IMR-90 (cell line): ENCODE data around the gene ZDHHC3. TPM values are rescaled to one million over a fixed set of nuclear protein-coding genes. Genes with fewer than 3 reads are reported as not detected.
A peak's percentile ranks its signal among the peaks of the same experiment; 100 is the strongest.

Experiments used
- ATAC-seq: fragments of 200-7000 bp; cut with Tn5 transposase; 2 replicates; pipeline ENCODE4 v1.9.1; 2020; ENCODE audit warnings: low read depth, mild to moderate bottlenecking, moderate library complexity
- BruUV-seq: library from RNA; stranded (reverse); fragments of 400-500 nt; replicated peaks from 2 replicates; lab custom pipeline; 2021; lab: Mats Ljungman, UMichigan
- CTCF ChIA-PET: fragments of 300-600 bp; formaldehyde crosslinking; extraction: SDS; loops from one replicate; lab custom pipeline; 2021; ENCODE audit warnings: antibody characterized with exemption; lab: Yijun Ruan, JAX
- POLR2A ChIA-PET: fragments of 300-600 bp; sonication (Branson Sonifier 250); formaldehyde crosslinking; loops from one replicate; lab custom pipeline; 2022; ENCODE audit warnings: antibody characterized with exemption; ENCODE audit not compliant: unreplicated experiment; lab: Charles Lee
- DNase-seq: peaks from one replicate; pipeline ENCODE4 v3.0.0; 2013
- H2AFZ ChIP-seq: replicated peaks from 2 replicates; pipeline ENCODE3; 2013; ENCODE audit warnings: low read length, mild to moderate bottlenecking; ENCODE audit not compliant: poor library complexity
- H2AK5ac ChIP-seq: 2 replicates; pipeline ENCODE4 v1.6.1; 2013; ENCODE audit warnings: low read depth, low read length, inconsistent platforms
- H2AK9ac ChIP-seq: replicated peaks from 2 replicates; pipeline ENCODE3; 2013; ENCODE audit warnings: mild to moderate bottlenecking, low read depth, low read length, moderate library complexity; ENCODE audit not compliant: poor library complexity
- H2BK120ac ChIP-seq: 2 replicates; pipeline ENCODE4 v1.6.1; 2013; ENCODE audit warnings: low read depth, low read length, inconsistent platforms
- H2BK15ac ChIP-seq: 3 replicates; pipeline ENCODE4 v1.6.1; 2013; ENCODE audit warnings: low read depth, low read length, inconsistent platforms
- H2BK20ac ChIP-seq: 2 replicates; pipeline ENCODE4 v1.6.1; 2013; ENCODE audit warnings: low read depth, mild to moderate bottlenecking, inconsistent platforms, low read length, moderate library complexity
- H2BK5ac ChIP-seq: 2 replicates; pipeline ENCODE4 v1.6.1; 2013; ENCODE audit warnings: mild to moderate bottlenecking, low read depth, low read length, inconsistent platforms; ENCODE audit not compliant: poor library complexity, severe bottlenecking
- H3K14ac ChIP-seq: replicated peaks from 2 replicates; pipeline ENCODE4 v1.6.1; 2013; ENCODE audit warnings: low read depth, low read length, inconsistent platforms
- H3K18ac ChIP-seq: 2 replicates; pipeline ENCODE4 v1.6.1; 2013; ENCODE audit warnings: low read depth, low read length, control low read depth
- H3K23ac ChIP-seq: 2 replicates; pipeline ENCODE4 v1.6.1; 2013; ENCODE audit warnings: low read depth, low read length, inconsistent platforms
- H3K27ac ChIP-seq: 2 replicates; pipeline ENCODE4 v1.5.1; 2013; ENCODE audit warnings: mild to moderate bottlenecking, control low read depth, low read length; ENCODE audit not compliant: insufficient read depth
- H3K27me3 ChIP-seq: 2 replicates; pipeline ENCODE4 v1.6.1; 2013; ENCODE audit warnings: low read length; ENCODE audit not compliant: control insufficient read depth, insufficient read depth
- H3K36me3 ChIP-seq: 2 replicates; pipeline ENCODE4 v1.6.1; 2013; ENCODE audit warnings: low read length, mixed read lengths; ENCODE audit not compliant: control insufficient read depth, insufficient read depth
- H3K4ac ChIP-seq: 2 replicates; pipeline ENCODE4 v1.6.1; 2013; ENCODE audit warnings: low read depth, low read length, inconsistent platforms
- H3K4me1 ChIP-seq: 2 replicates; pipeline ENCODE4 v1.6.1; 2013; ENCODE audit warnings: low read length, mixed read lengths; ENCODE audit not compliant: control insufficient read depth, insufficient read depth
- H3K4me2 ChIP-seq: 2 replicates; pipeline ENCODE4 v1.6.1; 2013; ENCODE audit warnings: low read depth, mild to moderate bottlenecking, control low read depth, low read length, moderate library complexity
- H3K4me3 ChIP-seq: 2 replicates; pipeline ENCODE4 v1.5.1; 2013; ENCODE audit warnings: low read depth, mild to moderate bottlenecking, control low read depth, low read length, moderate library complexity; ENCODE audit not compliant: insufficient read depth
- H3K56ac ChIP-seq: 2 replicates; pipeline ENCODE4 v1.6.1; 2013; ENCODE audit warnings: low read length, inconsistent platforms; ENCODE audit not compliant: insufficient read depth; ENCODE audit errors: extremely low read depth
- H3K79me1 ChIP-seq, 2 experiments: 2 replicates each; pipeline ENCODE4 v1.6.1; 2013; ENCODE audit warnings: low read length in 2 of 2, inconsistent platforms in 1 of 2, low read depth in 1 of 2
- H3K9ac ChIP-seq: 2 replicates; pipeline ENCODE4 v1.6.1; 2013; ENCODE audit warnings: low read depth, low read length, control low read depth
- H3K9me1 ChIP-seq: 2 replicates; pipeline ENCODE4 v1.6.1; 2013; ENCODE audit warnings: low read length, inconsistent platforms; ENCODE audit not compliant: insufficient read depth
- H3K9me3 ChIP-seq: 2 replicates; pipeline ENCODE4 v1.6.1; 2013; ENCODE audit warnings: low read length; ENCODE audit not compliant: control insufficient read depth, insufficient read depth
- H4K20me1 ChIP-seq: 2 replicates; pipeline ENCODE4 v1.6.1; 2013; ENCODE audit warnings: low read length, inconsistent platforms; ENCODE audit not compliant: insufficient read depth
- H4K5ac ChIP-seq: 2 replicates; pipeline ENCODE4 v1.6.1; 2013; ENCODE audit warnings: mild to moderate bottlenecking, low read depth, low read length, control low read depth
- H4K8ac ChIP-seq, 2 experiments: 2 replicates each; pipeline ENCODE4 v1.6.1; 2013; ENCODE audit warnings: low read depth in 2 of 2, low read length in 2 of 2, control low read depth in 1 of 2, inconsistent platforms in 1 of 2
- H4K91ac ChIP-seq: 2 replicates; pipeline ENCODE4 v1.6.1; 2013; ENCODE audit warnings: low read depth, low read length, inconsistent platforms; ENCODE audit not compliant: insufficient read depth
- BHLHE40 ChIP-seq: fragments of 150-350 bp; IDR thresholded peaks from 2 replicates; pipeline ENCODE4 v1.6.1; 2016; ENCODE audit warnings: mild to moderate bottlenecking, low read depth, low read length
- CEBPB ChIP-seq: IDR thresholded peaks from 2 replicates; pipeline ENCODE4 v1.6.1; 2012; ENCODE audit warnings: low read depth, low read length, improper control_type of control experiment
- MXI1 ChIP-seq: IDR thresholded peaks from 2 replicates; pipeline ENCODE4 v1.6.1; 2012; ENCODE audit warnings: low read depth, mild to moderate bottlenecking, low read length, moderate library complexity, borderline replicate concordance
- USF2 ChIP-seq: fragments of 150-350 bp; IDR thresholded peaks from 2 replicates; pipeline ENCODE4 v1.6.1; 2017; ENCODE audit warnings: mild to moderate bottlenecking, antibody characterized with exemption, low read length, low read depth
- WGBS, 2 experiments: methylation state at CpG; one replicate each; pipeline versions ENCODE4 v1.1.5 to v1.1.7; 2013; ENCODE audit warnings: missing lambda C conversion rate in 2 of 2; ENCODE audit not compliant: insufficient read length in 1 of 2; ENCODE audit errors: extremely low coverage in 2 of 2; 5-methylcytosine and 5-hydroxymethylcytosine counted together
- dilution Hi-C: fragments of 300-500 bp; cut with HindIII; formaldehyde crosslinking; loops from one replicate; pipeline ENCODE4 v1.14.3; 2018; ENCODE audit warnings: low sequenced_read_pairs; ENCODE audit not compliant: unreplicated experiment
- in situ Hi-C: fragments of 300-500 bp; cut with MboI; formaldehyde crosslinking; loops from 3 replicates; pipeline ENCODE4 v1.14.3; 2019; ENCODE audit warnings: low sequenced_read_pairs, inconsistent platforms, mixed read lengths
- intact Hi-C: fragments of 100-400 bp; cut with micrococcal nuclease; formaldehyde crosslinking; loops from 2 replicates; pipeline ENCODE4 v1.10.0; 2022
- polyA plus RNA-seq, 3 experiments: library from polyadenylated mRNA; depleted of rRNA; stranded (reverse); fragments of >200 nt; gene quantifications; 2 replicates each; pipeline ENCODE4 v1.2.3, GENCODE V29; 2012; ENCODE audit warnings: low replicate concordance in 1 of 3
- total RNA-seq: library from RNA; depleted of rRNA; stranded (reverse); fragments of >200 nt; gene quantifications from 2 replicates; pipeline ENCODE4 v1.2.3, GENCODE V29; 2012

Gene ZDHHC3
- total and polyA plus RNA-seq, 2 of the 4 experiments (the other 2 are of a cell fraction) = 57.7 to 59.6 TPM

- TF ChIP-seq CEBPB (peak; percentile 15; the same call in 1 of the 2 replicates), USF2 (no peak), BHLHE40 (no peak), MXI1 (0 out of 2 replicates have a peak, but pooled peaks have one; percentile 27)
- H2AK5ac ChIP-seq = peak overlapping the region; percentile 36
- H3K27ac ChIP-seq = peak overlapping the region; percentile 56; the same call in 1 of the 2 replicates
- intact Hi-C loops (no loop called here), dilution Hi-C loops (no loop called here), in situ Hi-C loops (no loop called here)
- H4K91ac ChIP-seq = no peak overlapping the region
- peak overlapping the region in 1 of 2 experiments; percentile 43; a peak in 1 of 4 replicates for H4K8ac ChIP-seq
- WGBS, 2 experiments = no CpG with 5 or more reads among the region's 6 CpGs
- H2BK20ac ChIP-seq = no peak overlapping the region
- H3K79me1 ChIP-seq = peaks cover 21 to 54% of the 10 kb centered on the region in 2 experiments
- H3K4me2 ChIP-seq = peak overlapping the region; percentile 1; the same call in 1 of the 2 replicates
- DNase-seq = peak; percentile 43
- H4K20me1 ChIP-seq = peaks cover 31% of the 10 kb centered on the region
- H3K9me1 ChIP-seq = peaks cover 16% of the 10 kb centered on the region
- H3K9me3 ChIP-seq = no peaks in the 10 kb centered on the region
- H2BK15ac ChIP-seq = no peak overlapping the region
- H3K23ac ChIP-seq = no peak overlapping the region
- peak; percentile 82 for ATAC-seq
- H3K4ac ChIP-seq = peak overlapping the region; percentile 21; the same call in 1 of the 2 replicates
- peaks cover 14% of the 10 kb centered on the region for H3K36me3 ChIP-seq
- no peak overlapping the region for H4K5ac ChIP-seq
- H3K14ac ChIP-seq = peak overlapping the region; percentile 46; the same call in 1 of the 2 replicates
- peak overlapping the region; percentile 83 for H2AK9ac ChIP-seq
- no peak overlapping the region for H3K56ac ChIP-seq
- no peak overlapping the region for H2BK120ac ChIP-seq
- no peak overlapping the region for H3K4me3 ChIP-seq
- ChIA-PET POLR2A (no interaction called here), CTCF (interaction anchor here (1.4 kb wide), 1 partner anchor 25 kb away, joined by 4 read pairs; no protein-coding TSS in a partner anchor)
- H3K9ac ChIP-seq = no peak overlapping the region
- no peak overlapping the region for H3K18ac ChIP-seq
- H2AFZ ChIP-seq = peak overlapping the region; percentile 69
- H3K27me3 ChIP-seq = no peaks in the 10 kb centered on the region
- H3K4me1 ChIP-seq = peaks cover 19% of the 10 kb centered on the region
- no TSS peak for BruUV-seq
- H2BK5ac ChIP-seq = no peak overlapping the region
Observed at GRCh38 chr3:44939581-44940036, 36.4 kb downstream of the ZDHHC3 start.
